Activated T-helper 1 cell treated with Interleukin-2 at 50 U/mL for 16 hours (primary cell): ENCODE data around the gene STX18.

Source experiments
- DNase-seq: peaks from one replicate; pipeline ENCODE4 v3.0.0-alpha.2; 2020; ENCODE audit warnings: low read depth

Gene STX18

GRCh38 chr4:4418676-4419390 is 123.0 kb downstream of the STX18 start:
- DNase-seq, result no peak

- no peak for DNase-seq
Measured at GRCh38 chr4:4417886-4418285, 124.0 kb downstream of the STX18 start.

- no peak for DNase-seq
Measured at GRCh38 chr4:4416981-4417380, 124.9 kb downstream of the STX18 start.

GRCh38 chr4:4415806-4416805 is 125.7 kb downstream of the STX18 start:
- no peak for DNase-seq

- DNase-seq, result no peak
Measured at GRCh38 chr4:4415107-4415805, 126.6 kb downstream of the STX18 start.

GRCh38 chr4:4413806-4414205 is 128.0 kb downstream of the STX18 start:
- DNase-seq, result no peak

- DNase-seq, result no peak
Measured at GRCh38 chr4:4413373-4413725, 128.5 kb downstream of the STX18 start.

- DNase-seq, result no peak
Measured at GRCh38 chr4:4412641-4413372, 129.0 kb downstream of the STX18 start.

GRCh38 chr4:4411906-4412305 is 129.9 kb downstream of the STX18 start:
- no peak for DNase-seq

GRCh38 chr4:4410271-4410670 is 131.6 kb downstream of the STX18 start:
- no peak for DNase-seq

- DNase-seq, result no peak
Measured at GRCh38 chr4:4409416-4410115, 132.3 kb downstream of the STX18 start.

GRCh38 chr4:4408576-4409335 is 133.1 kb downstream of the STX18 start:
- DNase-seq, result no peak

- DNase-seq, result no peak
Measured at GRCh38 chr4:4408132-4408523, 133.7 kb downstream of the STX18 start.

GRCh38 chr4:4407299-4408131 is 134.3 kb downstream of the STX18 start:
- DNase-seq, result no peak

GRCh38 chr4:4406455-4407298 is 135.2 kb downstream of the STX18 start:
- no peak for DNase-seq

- no peak for DNase-seq
Measured at GRCh38 chr4:4405358-4405962, 136.4 kb downstream of the STX18 start.

GRCh38 chr4:4402966-4403365 is 138.9 kb downstream of the STX18 start:
- DNase-seq, result no peak

- no peak for DNase-seq
Measured at GRCh38 chr4:4401036-4401435, 140.8 kb downstream of the STX18 start.
